Measurements from ENCODE around the gene VWA5B1. TPM values are rescaled to one million over a fixed set of nuclear protein-coding genes. Genes with fewer than 3 reads are reported as not detected.

The VWA5B1 gene
- total and polyA plus RNA-seq, 2 of the 8 experiments (the other 6 are each of a cell fraction or from before 2014, with no cell fraction given): 0.54 to 2.3 TPM

- no peak overlapping the region for H3K56ac ChIP-seq (replicated peaks; ENCODE audit: insufficient read length, low read depth, low read length)
- no peak overlapping the region for H2AK5ac ChIP-seq (ENCODE audit: low read depth, low read length)
- no peak overlapping the region for H3K9ac ChIP-seq (replicated peaks in 1 of 4; ENCODE audit: extremely low read depth in 1 of 4, low read depth in 3 of 4, low read length in 3 of 4)
- H3K36me3 ChIP-seq (ENCODE audit: control insufficient read depth in 2 of 4, insufficient read depth in 4 of 4, low read length in 3 of 4): no peaks in the 10 kb centered on the region
- H2BK5ac ChIP-seq (ENCODE audit: low read depth, low read length): no peak overlapping the region
- DNase-seq (ENCODE audit: low read depth in 1 of 2, low spot score in 2 of 2) (no peak), FAIRE-seq (no peak)
- no peak overlapping the region for H3K4me3 ChIP-seq (ENCODE audit: extremely low read depth in 1 of 4, insufficient read depth in 2 of 4, low read depth in 3 of 4, low read length in 4 of 4)
- no peak overlapping the region for H3K4me2 ChIP-seq (ENCODE audit: insufficient read depth in 1 of 2, low read depth in 2 of 2, low read length in 2 of 2)
- no peak overlapping the region for H2BK15ac ChIP-seq (ENCODE audit: low read length)
- no peak overlapping the region for H2AFZ ChIP-seq (ENCODE audit: low read length)
- ChIA-PET CTCF (ENCODE audit: partially characterized antibody) (interaction anchor here (0.9 to 2.4 kb wide), 7 partner anchors 8 to 177 kb away, joined by 3 to 13 read pairs (median 3); no protein-coding TSS in a partner anchor), POLR2A (ENCODE audit: partially characterized antibody) (interaction anchor here (1.0 kb wide), 1 partner anchor 10 kb away, joined by 3 read pairs; no protein-coding TSS in a partner anchor)
- no peak overlapping the region for H3K4ac ChIP-seq (replicated peaks; ENCODE audit: insufficient read length, low read depth, low read length)
- peaks cover 1% of the 10 kb centered on the region; the same call in 1 of the 2 replicates for H3K23me2 ChIP-seq (ENCODE audit: low read depth, low read length)
- no peak overlapping the region for H3K23ac ChIP-seq (ENCODE audit: insufficient read length)
- no peak overlapping the region for H2BK20ac ChIP-seq (ENCODE audit: low read length)
- no peak overlapping the region for H3K18ac ChIP-seq (ENCODE audit: extremely low read depth, low read length)
- no peaks in the 10 kb centered on the region for H3K79me2 ChIP-seq (ENCODE audit: control insufficient read depth in 1 of 2, insufficient read depth in 2 of 2, low read length in 2 of 2)
- no peak overlapping the region for H3K14ac ChIP-seq (ENCODE audit: insufficient read length)
- TF ChIP-seq HDAC6 (IDR thresholded peaks at IDR 0.05; ENCODE audit: low read depth, low read length) (no peak), JUN (IDR thresholded peaks at IDR 0.05; ENCODE audit: low read depth, low read length) (no peak), RNF2 (IDR thresholded peaks at IDR 0.05; ENCODE audit: borderline replicate concordance, low read depth, low read length, missing control alignments, poor library complexity, severe bottlenecking) (no peak)
- H3K79me1 ChIP-seq (ENCODE audit: low read depth, low read length): no peaks in the 10 kb centered on the region
- no peak overlapping the region for H2BK12ac ChIP-seq (ENCODE audit: low read depth, low read length)
- no peaks in the 10 kb centered on the region for H3K9me3 ChIP-seq (ENCODE audit: insufficient read depth in 2 of 2, low read depth in 1 of 2, low read length in 1 of 2)
- peaks cover 7 to 39% (median 25%) of the 10 kb centered on the region in 4 experiments for H3K27me3 ChIP-seq (replicated peaks in 1 of 4; ENCODE audit: control insufficient read depth in 3 of 4, extremely low read depth in 1 of 4, insufficient read depth in 3 of 4, low read length in 3 of 4)
- H4K8ac ChIP-seq (ENCODE audit: extremely low read depth, insufficient read depth, low read length): no peak overlapping the region
- no peak overlapping the region for H4K5ac ChIP-seq (ENCODE audit: insufficient read length, low read depth, low read length)
- H2BK120ac ChIP-seq (replicated peaks; ENCODE audit: low read depth, low read length): no peak overlapping the region
- H3K27ac ChIP-seq (ENCODE audit: low read depth, low read length): no peak overlapping the region
- H4K91ac ChIP-seq (replicated peaks; ENCODE audit: insufficient read length, low read length): no peak overlapping the region
- peaks cover 0 to 2% of the 10 kb centered on the region in 2 experiments for H4K20me1 ChIP-seq (replicated peaks in 1 of 2; ENCODE audit: control insufficient read depth in 1 of 2, insufficient read depth in 2 of 2, low read length in 2 of 2)
- 42% methylated on average over 2 of the region's 2 CpGs; no CpG with 5 or more reads in 1 of the 2 experiments for WGBS, 2 experiments (ENCODE audit: extremely low coverage in 1 of 2, insufficient coverage in 1 of 2, insufficient read length in 1 of 2, insufficient replicate concordance in 2 of 2, low coverage in 1 of 2, low lambda C conversion rate in 2 of 2, missing lambda C conversion rate in 1 of 2)
- H3K4me1 ChIP-seq (replicated peaks in 1 of 4; ENCODE audit: control insufficient read depth in 3 of 4, insufficient read depth in 4 of 4, low read length in 3 of 4): peaks cover 0 to 3% (median 2%) of the 10 kb centered on the region in 4 experiments; a peak in 3 of 7 replicates
These were observed 81.2 kb downstream of the VWA5B1 start for GRCh38 chr1:20371883-20372282.

Measured in H1 (cell line).